ENCODE results near the gene CFHR5. TPM values are rescaled to one million over a fixed set of nuclear protein-coding genes. Genes with fewer than 3 reads are reported as not detected.
"Not testable (repeated sequence)": the region's sequence is repeated elsewhere in the genome, so short reads cannot be mapped to it uniquely, and the experiment has no call there.

Gene CFHR5
- total and polyA plus RNA-seq, 2 of the 13 experiments (the other 11 are each of a cell fraction or from before 2014, with no cell fraction given), result not detected

- TF ChIP-seq ZBTB40 (IDR thresholded peaks at IDR 0.05), result not testable (repeated sequence)
- TF ChIP-seq ZBTB40 (CRISPR knock-in tag; IDR thresholded peaks at IDR 0.05), result peak; percentile 63; the same call in 1 of the 2 replicates
- TF ChIP-seq HOXA3 (CRISPR knock-in tag; IDR thresholded peaks at IDR 0.05), result peak; percentile 83
- TF ChIP-seq ATF2 (CRISPR knock-in tag; IDR thresholded peaks at IDR 0.05), result peak; percentile 63; the same call in 1 of the 2 replicates
- TF ChIP-seq ZBTB33 (CRISPR knock-in tag; IDR thresholded peaks at IDR 0.05), result 0 out of 2 replicates have a peak, but pooled peaks have one; percentile 11
- TF ChIP-seq ZEB1 (IDR thresholded peaks at IDR 0.05; ENCODE audit: insufficient replicate concordance, low read depth), result peak; percentile 34
- peak; percentile 81 for TF ChIP-seq SKI (IDR thresholded peaks at IDR 0.05; ENCODE audit: partially characterized antibody)
- peak; percentile 77 for TF ChIP-seq ZNF501 (CRISPR knock-in tag; IDR thresholded peaks at IDR 0.05)
- TF ChIP-seq HNF4A (CRISPR knock-in tag; IDR thresholded peaks at IDR 0.05), result peak; percentile 67
- TF ChIP-seq ZNF788 (CRISPR knock-in tag; IDR thresholded peaks at IDR 0.05; ENCODE audit: borderline replicate concordance), result peak; percentile 64; the same call in 1 of the 2 replicates
- peak; percentile 96 for TF ChIP-seq FOXA3 (CRISPR knock-in tag; IDR thresholded peaks at IDR 0.05)
- peak; percentile 41; the same call in 1 of the 2 replicates for TF ChIP-seq ZNF768 (CRISPR knock-in tag; IDR thresholded peaks at IDR 0.05)
- TF ChIP-seq ZNF224 (CRISPR knock-in tag; IDR thresholded peaks at IDR 0.05), result peak; percentile 83; the same call in 1 of the 2 replicates
- TF ChIP-seq MYPOP (CRISPR knock-in tag; IDR thresholded peaks at IDR 0.05), result 0 out of 2 replicates have a peak, but pooled peaks have one; percentile 37
- peak; percentile 34; the same call in 1 of the 2 replicates for TF ChIP-seq MIER2 (CRISPR knock-in tag; IDR thresholded peaks at IDR 0.05)
Observed at GRCh38 chr1:196991919-196992651, 14.7 kb downstream of the CFHR5 start (continued).

Measured in HepG2 (cell line).